SKM-1 (cell line): ENCODE results near the gene SMIM5.
A peak's percentile ranks its signal among the peaks of the same experiment; 100 is the strongest.
"Not testable (repeated sequence)": the region's sequence is repeated elsewhere in the genome, so short reads cannot be mapped to it uniquely, and the experiment has no call there.

ENCODE experiments used
- DNase-seq: peaks from one replicate; lab custom pipeline; 2025; ENCODE audit not compliant: unreplicated experiment; lab: John Stamatoyannopoulos, UW

SMIM5 gene

GRCh38 chr17:75624021-75624420 is 9.2 kb upstream of the SMIM5 start:
- no peak for DNase-seq

GRCh38 chr17:75624714-75625345 is 8.4 kb upstream of the SMIM5 start:
- DNase-seq: no peak

- DNase-seq: peak; percentile 15
Observed at GRCh38 chr17:75625813-75626486, 7.3 kb upstream of the SMIM5 start.

- DNase-seq: no peak
Observed at GRCh38 chr17:75626496-75627038, 6.7 kb upstream of the SMIM5 start.

GRCh38 chr17:75627094-75627493 is 6.1 kb upstream of the SMIM5 start:
- DNase-seq: no peak

GRCh38 chr17:75628425-75628824 is 4.8 kb upstream of the SMIM5 start:
- DNase-seq: no peak

- no peak for DNase-seq
Observed at GRCh38 chr17:75629157-75629556, 4.1 kb upstream of the SMIM5 start.

GRCh38 chr17:75630071-75630917 is 2.9 kb upstream of the SMIM5 start:
- DNase-seq: no peak

- no peak for DNase-seq
Observed at GRCh38 chr17:75631353-75631752, 1.9 kb upstream of the SMIM5 start.

GRCh38 chr17:75632428-75632827 is 806 bp upstream of the SMIM5 start:
- no peak for DNase-seq

GRCh38 chr17:75633486-75634375 is 497 bp downstream of the SMIM5 start:
- peak; percentile 43 for DNase-seq

- no peak for DNase-seq
Observed at GRCh38 chr17:75634376-75634740, 1.1 kb downstream of the SMIM5 start.

GRCh38 chr17:75634754-75635609 is 1.7 kb downstream of the SMIM5 start:
- DNase-seq: no peak

GRCh38 chr17:75635610-75636202 is 2.5 kb downstream of the SMIM5 start:
- no peak for DNase-seq

- DNase-seq: no peak
Observed at GRCh38 chr17:75636381-75637142, 3.3 kb downstream of the SMIM5 start.

- DNase-seq: no peak
Observed at GRCh38 chr17:75637143-75637538, 3.9 kb downstream of the SMIM5 start.

GRCh38 chr17:75637551-75637950 is 4.3 kb downstream of the SMIM5 start:
- DNase-seq: no peak

- not testable (repeated sequence) for DNase-seq
Observed at GRCh38 chr17:75638039-75638438, 4.8 kb downstream of the SMIM5 start.

GRCh38 chr17:75638893-75639292 is 5.7 kb downstream of the SMIM5 start:
- DNase-seq: no peak
